ENCODE measurements around the gene RIT2. TPM values are rescaled to one million over a fixed set of nuclear protein-coding genes. Genes with fewer than 3 reads are reported as not detected.

Gene RIT2
- total RNA-seq, 1 donor from 2014 or later = not detected

DNA sequence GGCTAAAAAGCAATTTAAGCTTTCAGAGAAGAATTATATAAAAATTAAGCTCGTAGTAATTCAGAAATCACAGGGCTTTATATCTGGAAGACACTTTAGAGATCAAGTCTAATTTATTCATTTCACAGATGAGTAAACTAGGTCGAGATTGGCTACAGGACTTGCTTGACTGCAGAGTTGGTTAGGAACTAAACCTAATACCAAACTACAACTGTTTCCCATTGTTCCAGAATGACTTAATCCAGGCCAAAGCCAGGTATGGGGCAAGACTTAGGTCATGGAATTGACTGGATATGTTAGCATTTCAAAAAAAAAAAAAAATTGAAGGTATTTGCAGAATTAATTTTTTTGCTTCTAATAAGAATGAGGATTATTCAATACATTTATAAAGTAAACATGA is 146.1 kb downstream of the RIT2 start:
- DNase-seq (ENCODE audit: low read depth) = peak; percentile 62
- no peak overlapping the region for H3K4me3 ChIP-seq (ENCODE audit: low read depth, low read length)
- no peak for TF ChIP-seq CTCF (conservative IDR thresholded peaks at IDR 0.05; ENCODE audit: low read depth, low read length)

GRCh38 chr18:42961298-42961697 is 154.2 kb downstream of the RIT2 start:
- TF ChIP-seq CTCF (conservative IDR thresholded peaks at IDR 0.05; ENCODE audit: low read depth, low read length) = no peak
- no peak overlapping the region for H3K4me3 ChIP-seq (ENCODE audit: low read depth, low read length)
- no peak for DNase-seq (ENCODE audit: low read depth)

GRCh38 chr18:42959528-42959927 is 156.0 kb downstream of the RIT2 start:
- no peak overlapping the region for H3K4me3 ChIP-seq (ENCODE audit: low read depth, low read length)
- no peak for DNase-seq (ENCODE audit: low read depth)
- TF ChIP-seq CTCF (conservative IDR thresholded peaks at IDR 0.05; ENCODE audit: low read depth, low read length) = no peak

DNA sequence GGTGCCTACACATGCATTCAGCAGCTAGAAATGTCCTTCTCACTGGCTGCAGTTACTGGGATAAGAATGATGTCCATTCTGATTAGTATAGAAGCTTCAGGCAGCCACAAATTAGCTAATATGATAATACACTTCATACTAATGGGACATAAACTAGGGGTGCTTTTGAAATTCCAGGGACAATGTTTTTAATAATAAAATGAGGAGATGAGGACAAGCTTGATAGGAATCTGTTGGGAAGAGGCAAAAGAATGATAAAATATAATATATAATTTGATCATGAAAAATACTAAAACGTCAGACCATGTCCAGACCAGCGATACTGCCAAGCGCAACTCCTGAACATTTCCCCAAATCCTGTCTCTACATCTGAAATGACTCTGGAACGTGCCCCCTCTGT is 157.1 kb downstream of the RIT2 start:
- H3K4me3 ChIP-seq (ENCODE audit: low read depth, low read length) = no peak overlapping the region
- no peak for TF ChIP-seq CTCF (conservative IDR thresholded peaks at IDR 0.05; ENCODE audit: low read depth, low read length)
- no peak for DNase-seq (ENCODE audit: low read depth)

DNA sequence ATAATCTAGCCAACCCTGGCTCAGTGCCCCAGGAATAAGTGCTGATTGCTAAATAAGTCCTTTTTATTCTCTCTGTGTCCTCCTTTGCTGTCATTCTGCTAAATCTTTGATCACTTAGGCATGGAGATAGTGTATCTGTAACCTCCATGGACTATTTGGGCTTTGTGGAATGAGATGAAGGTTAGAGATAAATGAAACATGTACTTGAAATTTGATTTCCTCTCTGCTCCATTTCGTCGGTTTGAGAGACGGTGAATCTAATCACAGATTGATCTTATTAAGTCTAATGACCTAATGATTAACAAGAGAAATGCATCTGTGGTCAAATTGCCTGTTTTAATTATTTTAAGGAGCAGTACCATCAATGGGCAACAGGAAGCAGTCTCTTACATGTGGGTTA is 159.2 kb downstream of the RIT2 start:
- TF ChIP-seq CTCF (conservative IDR thresholded peaks at IDR 0.05; ENCODE audit: low read depth, low read length) = no peak
- no peak for DNase-seq (ENCODE audit: low read depth)
- no peak overlapping the region for H3K4me3 ChIP-seq (ENCODE audit: low read depth, low read length)

DNA sequence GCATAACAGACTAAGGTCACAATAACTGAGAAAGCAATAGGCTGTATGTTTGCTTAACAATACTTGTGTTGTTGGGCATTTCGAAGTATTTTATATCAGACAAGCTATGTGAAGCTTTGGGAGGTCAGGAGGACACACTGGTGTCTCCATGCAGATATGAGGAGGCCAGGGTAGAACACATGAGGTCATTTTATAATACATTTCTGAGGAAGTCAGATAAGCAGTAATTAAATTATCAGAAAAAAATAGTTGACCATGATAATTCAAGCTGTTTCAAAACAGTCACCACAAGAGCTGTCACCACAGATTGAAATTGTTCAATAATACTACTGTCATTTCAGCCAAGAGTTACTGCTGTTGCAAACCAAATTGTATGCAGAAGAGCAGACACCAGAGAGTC is 160.6 kb downstream of the RIT2 start:
- no peak for TF ChIP-seq CTCF (conservative IDR thresholded peaks at IDR 0.05; ENCODE audit: low read depth, low read length)

DNA sequence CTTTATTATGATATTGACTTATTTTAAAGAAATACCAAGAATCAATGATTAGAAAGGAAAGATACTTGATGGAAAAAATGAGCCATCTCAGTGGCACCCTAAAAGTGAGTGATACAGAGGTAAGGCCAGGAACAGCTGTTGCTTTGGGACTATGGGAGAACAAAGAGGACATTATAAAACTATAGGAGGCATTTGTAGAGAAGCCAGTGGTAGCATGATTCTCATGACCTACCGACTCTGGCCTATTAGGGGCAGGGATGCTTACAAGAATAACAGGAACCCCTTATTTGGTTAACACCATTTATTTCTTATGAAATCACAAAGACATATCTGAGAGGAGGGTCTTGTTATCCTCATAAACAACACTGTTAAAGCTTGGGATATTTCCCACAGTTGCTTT is 162.2 kb downstream of the RIT2 start:
- no peak for TF ChIP-seq CTCF (conservative IDR thresholded peaks at IDR 0.05; ENCODE audit: low read depth, low read length)
- no peak for DNase-seq (ENCODE audit: low read depth)
- no peak overlapping the region for H3K4me3 ChIP-seq (ENCODE audit: low read depth, low read length)

More for the DNA sequence above, 160.6 kb downstream of the RIT2 start:
- no peak overlapping the region for H3K4me3 ChIP-seq (ENCODE audit: low read depth, low read length)
- DNase-seq (ENCODE audit: low read depth) = no peak

Measured in epithelial cell of proximal tubule (primary cell).